HCT116 (cell line): Measurements from ENCODE around the gene VAMP1. TPM values are rescaled to one million over a fixed set of nuclear protein-coding genes. Genes with fewer than 3 reads are reported as not detected.
"Not testable (repeated sequence)": the region's sequence is repeated elsewhere in the genome, so short reads cannot be mapped to it uniquely, and the experiment has no call there.

Experiments used
- ATAC-seq: fragments of 200-7000 bp; cut with Tn5 transposase; 2 replicates; pipeline ENCODE4 v1.9.1; 2020; ENCODE audit warnings: mild to moderate bottlenecking, moderate library complexity
- BruUV-seq: library from RNA; stranded (reverse); fragments of 400-500 nt; replicated peaks from 2 replicates; lab custom pipeline; 2021; lab: Mats Ljungman, UMichigan
- CTCF ChIA-PET: fragments of 300-600 bp; sonication (Branson Sonifier 250); formaldehyde crosslinking; loops from one replicate; lab custom pipeline; 2021; ENCODE audit warnings: antibody characterized with exemption; lab: Charles Lee
- POLR2A ChIA-PET: fragments of 300-600, 350-600 bp; sonication (Branson Sonifier 250); formaldehyde crosslinking; loops from one replicate; lab custom pipeline; 2021; ENCODE audit warnings: antibody characterized with exemption; lab: Charles Lee
- RAD21 ChIA-PET, 2 experiments: fragments of 300-600 bp; sonication (Branson Sonifier 250); formaldehyde crosslinking; loops; one replicate each; lab custom pipeline; 2023; ENCODE audit warnings: low total read pairs in 2 of 2; ENCODE audit not compliant: uncharacterized antibody in 2 of 2, unreplicated experiment in 2 of 2, low non-redundant PET in 1 of 2; lab: Charles Lee
- DNase-seq: peaks from one replicate; pipeline ENCODE4 v3.0.0-alpha.2; 2010; ENCODE audit warnings: low read depth, low spot score
- H2AFZ ChIP-seq: fragments of 200-600 bp; shearing (Covaris generic), sonication (generic); 2 replicates; pipeline ENCODE4 v1.6.1; 2017; ENCODE audit warnings: low read depth, mixed run types, mixed read lengths, antibody characterized with exemption, low read length; ENCODE audit not compliant: poor library complexity, severe bottlenecking
- H3K27ac ChIP-seq: 2 replicates; pipeline ENCODE4 v1.5.1; 2012; ENCODE audit warnings: low read depth, low read length
- H3K27me3 ChIP-seq: fragments of 200-600 bp; sonication (generic); 2 replicates; pipeline ENCODE4 v1.6.1; 2016; ENCODE audit warnings: mixed run types, low read length, mixed read lengths; ENCODE audit not compliant: insufficient read depth
- H3K36me3 ChIP-seq, 2 experiments: fragments of 200-500 bp in 1 of 2; fragments of 200-600 bp in 1 of 2; sonication (Bioruptor generic) in 1 of 2; sonication (generic) in 1 of 2; 2 replicates each; pipeline versions ENCODE4 v1.5.1 to v1.6.1; 2014 to 2016; ENCODE audit warnings: low read length in 2 of 2, inconsistent platforms in 1 of 2, mixed read lengths in 1 of 2, mixed run types in 1 of 2; ENCODE audit not compliant: insufficient read depth in 2 of 2, control insufficient read depth in 1 of 2
- H3K4me1 ChIP-seq, 2 experiments: fragments of 200-600 bp in 1 of 2; sonication (generic) in 1 of 2; 2 replicates each; pipeline versions ENCODE4 v1.5.1 to v1.6.1; 2012 to 2017; ENCODE audit warnings: low read length in 2 of 2, inconsistent platforms in 1 of 2, mild to moderate bottlenecking in 1 of 2, mixed read lengths in 1 of 2, mixed run types in 1 of 2, moderate library complexity in 1 of 2; ENCODE audit not compliant: insufficient read depth in 2 of 2, control insufficient read depth in 1 of 2
- H3K4me2 ChIP-seq: fragments of 200-600 bp; sonication (generic); 2 replicates; pipeline ENCODE4 v1.6.1; 2017; ENCODE audit warnings: mixed run types, low read length, mixed read lengths
- H3K4me3 ChIP-seq, 2 experiments: fragments of 200-600 bp in 1 of 2; sonication (generic) in 1 of 2; replicated peaks in 1 of 2; 2 replicates each; pipeline ENCODE4 v1.5.1; 2011 to 2016; ENCODE audit warnings: low read length in 2 of 2, control low read depth in 1 of 2, low read depth in 1 of 2, mild to moderate bottlenecking in 1 of 2, mixed read lengths in 1 of 2, mixed run types in 1 of 2
- H3K79me2 ChIP-seq: fragments of 200-600 bp; sonication (generic); 2 replicates; pipeline ENCODE4 v1.6.1; 2017; ENCODE audit warnings: mild to moderate bottlenecking, mixed run types, low read length, moderate library complexity, mixed read lengths; ENCODE audit not compliant: insufficient read depth
- H3K9ac ChIP-seq: fragments of 200-600 bp; sonication (generic); 2 replicates; pipeline ENCODE4 v1.6.1; 2016; ENCODE audit warnings: low read length, mixed read lengths
- H3K9me2 ChIP-seq: fragments of 200-600 bp; sonication (generic), shearing (Covaris generic); 2 replicates; pipeline ENCODE4 v1.6.1; 2017; ENCODE audit warnings: mixed run types, mild to moderate bottlenecking, moderate library complexity; ENCODE audit not compliant: insufficient read depth
- H3K9me3 ChIP-seq, 2 experiments: fragments of 200-500 bp in 1 of 2; fragments of 200-600 bp in 1 of 2; sonication (Bioruptor generic) in 1 of 2; sonication (generic) in 1 of 2; 2 replicates each; pipeline ENCODE4 v1.6.1; 2014 to 2017; ENCODE audit warnings: low read length in 2 of 2, mixed read lengths in 2 of 2, inconsistent platforms in 1 of 2, low read depth in 1 of 2, mild to moderate bottlenecking in 1 of 2, mixed run types in 1 of 2, moderate library complexity in 1 of 2; ENCODE audit not compliant: control insufficient read depth in 1 of 2, insufficient read depth in 1 of 2
- H4K20me1 ChIP-seq: fragments of 200-600 bp; sonication (generic), shearing (Covaris generic); 2 replicates; pipeline ENCODE4 v1.6.1; 2017; ENCODE audit warnings: mixed run types, mild to moderate bottlenecking, moderate library complexity; ENCODE audit not compliant: insufficient read depth
- ATF3 ChIP-seq: IDR thresholded peaks from 2 replicates; pipeline ENCODE4 v1.6.1; 2012
- CBX3 ChIP-seq: IDR thresholded peaks from 2 replicates; pipeline ENCODE4 v1.6.1; 2012; ENCODE audit warnings: low read depth
- CEBPB ChIP-seq: IDR thresholded peaks from 2 replicates; pipeline ENCODE4 v1.6.1; 2012; ENCODE audit warnings: low read depth
- EGR1 ChIP-seq: IDR thresholded peaks from 2 replicates; pipeline ENCODE4 v1.6.1; 2012; ENCODE audit warnings: low read depth
- EZH2 ChIP-seq: fragments of 200-600 bp; sonication (generic); IDR thresholded peaks from 2 replicates; pipeline ENCODE4 v1.6.1; 2017; ENCODE audit warnings: antibody characterized with exemption, mixed run types
- EZH2phosphoT487 ChIP-seq: fragments of 200-600 bp; IDR thresholded peaks from 2 replicates; pipeline ENCODE4 v1.6.1; 2018; ENCODE audit warnings: antibody characterized with exemption, borderline replicate concordance
- FOSL1 ChIP-seq: IDR thresholded peaks from 2 replicates; pipeline ENCODE4 v1.6.1; 2012; ENCODE audit warnings: low read depth
- MAX ChIP-seq: IDR thresholded peaks from 2 replicates; pipeline ENCODE4 v1.6.1; 2012
- POLR2A ChIP-seq: IDR thresholded peaks from 2 replicates; pipeline ENCODE4 v1.7.0; 2011; ENCODE audit warnings: borderline replicate concordance; ENCODE audit not compliant: insufficient read depth, insufficient read length; ENCODE audit errors: extremely low read depth
- POLR2AphosphoS5 ChIP-seq: IDR thresholded peaks from 2 replicates; pipeline ENCODE4 v1.6.1; 2011; ENCODE audit warnings: mild to moderate bottlenecking, low read depth, low read length, moderate library complexity
- RAD21 ChIP-seq: IDR thresholded peaks from 2 replicates; pipeline ENCODE4 v1.6.1; 2012; ENCODE audit warnings: low read depth, mild to moderate bottlenecking
- REST ChIP-seq: IDR thresholded peaks from 2 replicates; pipeline ENCODE4 v1.6.1; 2012; ENCODE audit warnings: low read depth
- SP1 ChIP-seq: IDR thresholded peaks from 2 replicates; pipeline ENCODE4 v1.6.1; 2012; ENCODE audit warnings: low read depth
- SRF ChIP-seq: IDR thresholded peaks from 2 replicates; pipeline ENCODE4 v1.6.1; 2012; ENCODE audit warnings: low read depth
- TCF7L2 ChIP-seq: IDR thresholded peaks from 2 replicates; pipeline ENCODE4 v1.7.0; 2011; ENCODE audit warnings: borderline replicate concordance, inconsistent platforms; ENCODE audit not compliant: insufficient read depth, insufficient read length; ENCODE audit errors: extremely low read depth
- YY1 ChIP-seq: IDR thresholded peaks from 2 replicates; pipeline ENCODE4 v1.6.1; 2011; ENCODE audit warnings: low read length, low read depth, moderate library complexity, mild to moderate bottlenecking; ENCODE audit not compliant: insufficient replicate concordance; ENCODE audit errors: extremely low read depth
- ZBTB33 ChIP-seq: IDR thresholded peaks from 2 replicates; pipeline ENCODE4 v1.6.1; 2011; ENCODE audit warnings: mild to moderate bottlenecking, low read length, moderate library complexity; ENCODE audit not compliant: insufficient replicate concordance; ENCODE audit errors: extremely low read depth
- ZNF274 ChIP-seq: fragments of 200-500 bp; sonication (Bioruptor generic); IDR thresholded peaks from 2 replicates; pipeline ENCODE4 v1.6.1; 2014; ENCODE audit warnings: mild to moderate bottlenecking, low read depth, low read length, inconsistent platforms
- intact Hi-C: fragments of 100-400 bp; cut with micrococcal nuclease; formaldehyde crosslinking; loops from 2 replicates; pipeline ENCODE4 v1.10.0; 2022
- total RNA-seq: library from RNA; stranded (reverse); gene quantifications from one replicate; pipeline ENCODE4 v1.2.1, GENCODE V29; 2021; ENCODE audit not compliant: unreplicated experiment

The VAMP1 gene
- total RNA-seq, 1 experiment from 2014 or later = 12.1 TPM

GRCh38 chr12:6428326-6428725, 42.2 kb downstream of the VAMP1 start:
- Histone ChIP-seq H3K9me2 (no peaks in the 10 kb centered on the region), H3K79me2 (no peaks in the 10 kb centered on the region), H3K4me1 (peaks cover 21 to 40% of the 10 kb centered on the region in 2 experiments), H3K9me3 (no peaks in the 10 kb centered on the region)
- POLR2A ChIA-PET = no interaction called here
- BruUV-seq = no TSS peak
- DNase-seq (no peak), ATAC-seq (no peak)
- TF ChIP-seq RAD21 (no peak), SRF (no peak), REST (no peak), TCF7L2 (no peak), POLR2A (no peak), CBX3 (no peak), ATF3 (no peak), ZBTB33 (no peak), CEBPB (no peak), FOSL1 (no peak), MAX (no peak), EGR1 (no peak), EZH2 (no peak), POLR2AphosphoS5 (no peak), YY1 (no peak), ZNF274 (no peak), EZH2phosphoT487 (no peak), SP1 (no peak)
- TF ChIP-seq, all 23 proteins: peak for 0
- H3K4me3 ChIP-seq = no peak overlapping the region
- no peak overlapping the region for H3K4me2 ChIP-seq
- no peaks in the 10 kb centered on the region for H4K20me1 ChIP-seq
- ChIA-PET CTCF (no interaction called here), RAD21 (no interaction called here)
- H3K9ac ChIP-seq = no peak overlapping the region
- H3K36me3 ChIP-seq = no peaks in the 10 kb centered on the region
- H2AFZ ChIP-seq = peak overlapping the region; percentile 31
- no peak overlapping the region for H3K27ac ChIP-seq
- no peaks in the 10 kb centered on the region for H3K27me3 ChIP-seq
- intact Hi-C loops = no loop called here

GRCh38 chr12:6427796-6428195, 42.7 kb downstream of the VAMP1 start:
- H3K4me2 ChIP-seq, H3K79me2 ChIP-seq, BruUV-seq, CTCF ChIA-PET, H3K9me2 ChIP-seq, H3K27ac ChIP-seq, H4K20me1 ChIP-seq, H3K4me3 ChIP-seq, RAD21 ChIA-PET, H3K9me3 ChIP-seq, H3K36me3 ChIP-seq, POLR2A ChIA-PET, H3K27me3 ChIP-seq, H2AFZ ChIP-seq, H3K9ac ChIP-seq, intact Hi-C loops, DNase-seq, ATAC-seq: not testable (repeated sequence)
- peaks cover 21 to 44% of the 10 kb centered on the region in 2 experiments for H3K4me1 ChIP-seq
